Uterus (tissue), 2 donors: ENCODE data around the gene SWT1.

ENCODE experiments used
- POLR2A ChIP-seq, 2 donors: fragments of 450-650 bp; IDR thresholded peaks; one replicate each; pipeline ENCODE4 v1.6.1; 2016; ENCODE audit warnings: antibody characterized with exemption in 2 of 2, mild to moderate bottlenecking in 1 of 2, moderate library complexity in 1 of 2
- TF ChIP-seq, protein P1 (sequence below), 4 experiments: fragments of 200-600 bp in 2 of 4; fragments of 450-650 bp in 2 of 4; sonication (generic) in 2 of 4; IDR thresholded peaks; one replicate each; pipeline ENCODE4 v1.5.1; 2016 to 2019; ENCODE audit warnings: antibody characterized with exemption in 4 of 4, mild to moderate bottlenecking in 2 of 4, moderate library complexity in 1 of 4

- TF ChIP-seq, protein P1, sequence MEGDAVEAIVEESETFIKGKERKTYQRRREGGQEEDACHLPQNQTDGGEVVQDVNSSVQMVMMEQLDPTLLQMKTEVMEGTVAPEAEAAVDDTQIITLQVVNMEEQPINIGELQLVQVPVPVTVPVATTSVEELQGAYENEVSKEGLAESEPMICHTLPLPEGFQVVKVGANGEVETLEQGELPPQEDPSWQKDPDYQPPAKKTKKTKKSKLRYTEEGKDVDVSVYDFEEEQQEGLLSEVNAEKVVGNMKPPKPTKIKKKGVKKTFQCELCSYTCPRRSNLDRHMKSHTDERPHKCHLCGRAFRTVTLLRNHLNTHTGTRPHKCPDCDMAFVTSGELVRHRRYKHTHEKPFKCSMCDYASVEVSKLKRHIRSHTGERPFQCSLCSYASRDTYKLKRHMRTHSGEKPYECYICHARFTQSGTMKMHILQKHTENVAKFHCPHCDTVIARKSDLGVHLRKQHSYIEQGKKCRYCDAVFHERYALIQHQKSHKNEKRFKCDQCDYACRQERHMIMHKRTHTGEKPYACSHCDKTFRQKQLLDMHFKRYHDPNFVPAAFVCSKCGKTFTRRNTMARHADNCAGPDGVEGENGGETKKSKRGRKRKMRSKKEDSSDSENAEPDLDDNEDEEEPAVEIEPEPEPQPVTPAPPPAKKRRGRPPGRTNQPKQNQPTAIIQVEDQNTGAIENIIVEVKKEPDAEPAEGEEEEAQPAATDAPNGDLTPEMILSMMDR (IDR thresholded peaks at IDR 0.05): no peak
- TF ChIP-seq POLR2A (IDR thresholded peaks at IDR 0.05): no peak
These were observed 17.7 kb upstream of the SWT1 start for GRCh38 chr1:185139246-185139645.
